ENCODE measurements around the gene WDR1. TPM values are rescaled to one million over a fixed set of nuclear protein-coding genes. Genes with fewer than 3 reads are reported as not detected.

The WDR1 gene
- total and polyA plus RNA-seq, 3 experiments from 2014 or later, result 377 to 409 (median 409) TPM

DNA sequence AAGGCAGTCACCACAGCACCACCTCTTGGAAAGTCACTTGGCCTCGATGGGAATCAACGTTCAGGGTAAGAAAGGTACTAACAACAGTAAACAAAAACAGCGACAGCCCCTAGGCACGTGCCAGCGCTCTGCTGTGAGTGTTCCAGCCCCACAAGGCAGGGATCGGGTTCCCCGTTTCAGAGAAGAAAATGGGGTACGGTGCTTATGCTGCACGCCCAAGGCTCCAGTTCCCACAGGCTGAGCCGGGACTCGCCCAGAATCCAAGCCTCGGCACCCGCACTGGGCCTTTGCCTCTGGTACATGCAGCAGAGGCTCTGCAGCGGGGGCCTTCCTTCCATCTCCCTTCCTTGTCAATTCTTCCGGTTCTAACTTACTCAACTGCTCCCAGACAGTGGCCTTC lies 37.3 kb downstream of the WDR1 start:
- Mint-ChIP-seq H3K36me3 (peaks cover 4 to 98% (median 11%) of the 10 kb centered on the region in 3 donors), H3K27me3 (no peaks in the 10 kb centered on the region), H3K4me1 (peaks cover 0 to 2% (median 0%) of the 10 kb centered on the region in 3 donors), H3K4me3 (no peak overlapping the region), H3K27ac (peak overlapping the region in 5 of 8 donors; percentile 58 to 79 (median 68)), H3K9me3 (no peaks in the 10 kb centered on the region)
- Histone ChIP-seq H3K27me3 (ENCODE audit: insufficient read depth, low read length, poor library complexity, severe bottlenecking) (no peaks in the 10 kb centered on the region), H3K27ac (ENCODE audit: low read depth, low read length) (no peak overlapping the region), H3K9me3 (ENCODE audit: low read length) (no peaks in the 10 kb centered on the region), H3K4me3 (ENCODE audit: low read length) (no peak overlapping the region), H3K4me1 (ENCODE audit: insufficient read depth, low read length) (no peaks in the 10 kb centered on the region), H3K36me3 (ENCODE audit: insufficient read depth, low read length) (peaks cover 94% of the 10 kb centered on the region)
- ChIA-PET POLR2A (no interaction called here), CTCF (no interaction called here)
- no peak for DNase-seq

DNA sequence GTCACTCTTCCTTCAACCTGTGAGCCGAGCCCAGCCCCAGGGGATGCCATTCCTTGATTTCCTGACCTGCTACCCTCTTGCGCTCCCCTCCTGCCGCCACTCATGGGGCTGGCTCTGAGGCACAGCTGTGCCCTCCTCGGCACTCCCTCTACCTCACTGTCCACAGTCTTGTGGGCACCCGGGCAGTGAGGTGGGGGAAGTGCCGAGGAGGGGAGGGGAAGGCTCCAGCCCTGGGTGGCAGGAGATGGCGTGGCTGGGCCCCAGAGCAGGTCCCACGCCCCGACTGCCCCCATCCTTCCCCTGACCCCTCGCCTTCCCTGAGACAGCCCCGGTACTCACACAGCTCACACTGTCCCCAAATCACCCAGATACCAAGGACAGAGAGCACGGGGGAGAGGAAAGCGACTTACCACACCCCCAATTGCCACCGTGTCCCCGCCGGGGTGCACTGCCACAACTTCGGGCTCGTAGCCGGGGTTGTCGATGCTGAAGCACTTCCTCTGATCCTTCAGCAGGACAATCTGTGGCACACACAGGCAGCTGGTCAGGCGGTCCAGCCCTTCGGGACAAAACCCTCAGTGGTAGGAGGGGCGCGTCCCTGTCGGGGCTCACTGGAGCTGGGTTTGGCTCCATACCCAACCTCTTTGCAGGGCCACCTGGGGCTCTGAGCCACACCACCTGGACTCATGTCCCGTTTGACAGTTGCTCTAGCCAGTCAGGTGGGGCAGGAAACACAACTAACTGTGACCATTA lies 37.9 kb downstream of the WDR1 start:
- no peaks in the 10 kb centered on the region for H3K9me3 Mint-ChIP-seq
- H3K4me3 Mint-ChIP-seq, result no peak overlapping the region
- peaks cover 4 to 98% (median 16%) of the 10 kb centered on the region in 3 donors for H3K36me3 Mint-ChIP-seq
- Histone ChIP-seq H3K4me1 (ENCODE audit: insufficient read depth, low read length) (no peaks in the 10 kb centered on the region), H3K36me3 (ENCODE audit: insufficient read depth, low read length) (peaks cover 95% of the 10 kb centered on the region), H3K27me3 (ENCODE audit: insufficient read depth, low read length, poor library complexity, severe bottlenecking) (no peaks in the 10 kb centered on the region), H3K9me3 (ENCODE audit: low read length) (no peaks in the 10 kb centered on the region), H3K4me3 (ENCODE audit: low read length) (no peak overlapping the region), H3K27ac (ENCODE audit: low read depth, low read length) (no peak overlapping the region)
- H3K27ac Mint-ChIP-seq, result peak overlapping the region in 2 of 8 donors; percentile 32 to 36
- H3K4me1 Mint-ChIP-seq, result peaks cover 0 to 2% (median 0%) of the 10 kb centered on the region in 3 donors
- no peak for DNase-seq
- CTCF ChIA-PET, result interaction anchor here (1.3 kb wide), 1 partner anchor 36 kb away, joined by 3 read pairs; no protein-coding TSS in a partner anchor
- POLR2A ChIA-PET, result no interaction called here
- H3K27me3 Mint-ChIP-seq, result no peaks in the 10 kb centered on the region

GRCh38 chr4:10077483-10078335 lies 38.9 kb downstream of the WDR1 start:
- Mint-ChIP-seq H3K27me3 (no peaks in the 10 kb centered on the region), H3K9me3 (no peaks in the 10 kb centered on the region), H3K27ac (peak overlapping the region in 4 of 8 donors; percentile 23 to 64 (median 56)), H3K4me3 (peak overlapping the region in 1 of 7 donors; percentile 40), H3K36me3 (peaks cover 4 to 95% (median 16%) of the 10 kb centered on the region in 3 donors), H3K4me1 (peaks cover 0 to 2% (median 0%) of the 10 kb centered on the region in 3 donors)
- H3K27me3 ChIP-seq (ENCODE audit: insufficient read depth, low read length, poor library complexity, severe bottlenecking), result no peaks in the 10 kb centered on the region
- no peak overlapping the region for H3K4me3 ChIP-seq (ENCODE audit: low read length)
- H3K27ac ChIP-seq (ENCODE audit: low read depth, low read length), result no peak overlapping the region
- no peaks in the 10 kb centered on the region for H3K9me3 ChIP-seq (ENCODE audit: low read length)
- POLR2A ChIA-PET, result no interaction called here
- no peaks in the 10 kb centered on the region for H3K4me1 ChIP-seq (ENCODE audit: insufficient read depth, low read length)
- DNase-seq, result no peak
- peaks cover 85% of the 10 kb centered on the region for H3K36me3 ChIP-seq (ENCODE audit: insufficient read depth, low read length)
- CTCF ChIA-PET, result interaction anchor here (1.3 kb wide), 1 partner anchor 37 kb away, joined by 3 read pairs; no protein-coding TSS in a partner anchor

DNA sequence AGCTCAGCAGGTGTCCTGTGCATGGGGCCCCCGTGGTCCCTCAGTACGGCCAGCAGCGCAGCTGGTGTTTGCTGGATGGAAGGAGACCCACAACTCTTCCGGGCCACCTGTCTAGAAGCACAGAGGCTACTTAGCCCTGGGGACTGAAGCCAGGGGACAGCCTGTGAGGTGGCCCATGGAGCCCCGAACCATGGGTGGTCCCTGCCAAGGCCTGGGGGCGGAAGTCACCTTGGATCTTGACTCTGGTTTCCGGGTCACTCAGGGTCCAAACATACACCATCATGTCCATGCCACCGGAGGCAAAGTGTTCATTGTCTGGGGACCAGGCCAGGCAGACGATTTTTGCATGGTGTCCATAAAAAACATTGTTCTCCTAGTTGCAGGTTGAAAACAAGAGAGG lies 39.5 kb downstream of the WDR1 start:
- no peaks in the 10 kb centered on the region for H3K9me3 Mint-ChIP-seq
- H3K36me3 Mint-ChIP-seq, result peaks cover 0 to 95% (median 16%) of the 10 kb centered on the region in 3 donors
- H3K4me3 Mint-ChIP-seq, result no peak overlapping the region
- no peaks in the 10 kb centered on the region for H3K27me3 ChIP-seq (ENCODE audit: insufficient read depth, low read length, poor library complexity, severe bottlenecking)
- peak overlapping the region in 3 of 8 donors; percentile 9 to 64 (median 48) for H3K27ac Mint-ChIP-seq
- no peaks in the 10 kb centered on the region for H3K4me1 ChIP-seq (ENCODE audit: insufficient read depth, low read length)
- H3K9me3 ChIP-seq (ENCODE audit: low read length), result no peaks in the 10 kb centered on the region
- no peak overlapping the region for H3K4me3 ChIP-seq (ENCODE audit: low read length)
- H3K27ac ChIP-seq (ENCODE audit: low read depth, low read length), result no peak overlapping the region
- H3K27me3 Mint-ChIP-seq, result no peaks in the 10 kb centered on the region
- H3K4me1 Mint-ChIP-seq, result peaks cover 0 to 2% (median 0%) of the 10 kb centered on the region in 3 donors
- ChIA-PET CTCF (no interaction called here), POLR2A (no interaction called here)
- no peak for DNase-seq
- H3K36me3 ChIP-seq (ENCODE audit: insufficient read depth, low read length), result peaks cover 79% of the 10 kb centered on the region

GRCh38 chr4:10075953-10076391 lies 40.6 kb downstream of the WDR1 start:
- Histone ChIP-seq H3K9me3 (ENCODE audit: low read length) (no peaks in the 10 kb centered on the region), H3K36me3 (ENCODE audit: insufficient read depth, low read length) (peaks cover 70% of the 10 kb centered on the region), H3K4me3 (ENCODE audit: low read length) (no peak overlapping the region), H3K4me1 (ENCODE audit: insufficient read depth, low read length) (no peaks in the 10 kb centered on the region), H3K27ac (ENCODE audit: low read depth, low read length) (no peak overlapping the region), H3K27me3 (ENCODE audit: insufficient read depth, low read length, poor library complexity, severe bottlenecking) (no peaks in the 10 kb centered on the region)
- DNase-seq, result no peak
- CTCF ChIA-PET, result interaction anchor here (1.0 kb wide), 1 partner anchor 45 kb away, joined by 3 read pairs; no protein-coding TSS in a partner anchor
- Mint-ChIP-seq H3K9me3 (no peaks in the 10 kb centered on the region), H3K36me3 (peaks cover 0 to 87% (median 16%) of the 10 kb centered on the region in 3 donors), H3K27ac (peak overlapping the region in 3 of 8 donors; percentile 19 to 80 (median 45)), H3K27me3 (no peaks in the 10 kb centered on the region), H3K4me1 (peaks cover 0 to 2% (median 0%) of the 10 kb centered on the region in 3 donors), H3K4me3 (peak overlapping the region in 1 of 7 donors; percentile 10)
- POLR2A ChIA-PET, result no interaction called here

- Mint-ChIP-seq H3K27me3 (no peaks in the 10 kb centered on the region), H3K36me3 (peaks cover 0 to 82% (median 16%) of the 10 kb centered on the region in 3 donors), H3K4me3 (no peak overlapping the region), H3K4me1 (peaks cover 0 to 2% (median 0%) of the 10 kb centered on the region in 3 donors), H3K9me3 (no peaks in the 10 kb centered on the region), H3K27ac (peak overlapping the region in 2 of 8 donors; percentile 19 to 26)
- ChIA-PET POLR2A (no interaction called here), CTCF (interaction anchor here (0.7 kb wide), 1 partner anchor 120 kb away, joined by 4 read pairs; no protein-coding TSS in a partner anchor)
- DNase-seq, result no peak
- H3K4me3 ChIP-seq (ENCODE audit: low read length), result no peak overlapping the region
- no peaks in the 10 kb centered on the region for H3K9me3 ChIP-seq (ENCODE audit: low read length)
- H3K27me3 ChIP-seq (ENCODE audit: insufficient read depth, low read length, poor library complexity, severe bottlenecking), result no peaks in the 10 kb centered on the region
- no peaks in the 10 kb centered on the region for H3K4me1 ChIP-seq (ENCODE audit: insufficient read depth, low read length)
- no peak overlapping the region for H3K27ac ChIP-seq (ENCODE audit: low read depth, low read length)
- peaks cover 63% of the 10 kb centered on the region for H3K36me3 ChIP-seq (ENCODE audit: insufficient read depth, low read length)
Measured at GRCh38 chr4:10075158-10075863, 41.3 kb downstream of the WDR1 start.

DNA sequence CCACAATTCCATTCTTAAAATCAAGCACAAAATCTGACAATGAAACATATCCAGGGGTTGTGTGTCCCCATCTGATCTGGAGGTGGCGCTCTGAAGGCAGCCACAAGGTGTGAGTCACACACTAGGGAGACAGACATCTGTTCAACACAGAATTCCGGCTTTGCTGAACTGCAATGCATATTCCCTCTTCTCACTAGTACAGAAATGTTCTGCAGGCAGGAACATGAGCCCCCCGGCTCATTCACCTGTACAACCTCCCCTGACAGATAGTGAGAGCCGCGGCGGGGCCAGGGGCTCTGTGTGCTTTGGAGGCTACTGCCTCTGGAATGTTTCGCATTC lies 41.9 kb downstream of the WDR1 start:
- CTCF ChIA-PET, result interaction anchor here (0.7 kb wide), 1 partner anchor 120 kb away, joined by 4 read pairs; no protein-coding TSS in a partner anchor

More for the DNA sequence above, 41.9 kb downstream of the WDR1 start:
- DNase-seq, result no peak
- H3K4me3 ChIP-seq (ENCODE audit: low read length), result no peak overlapping the region
- no peaks in the 10 kb centered on the region for H3K4me1 ChIP-seq (ENCODE audit: insufficient read depth, low read length)
- Mint-ChIP-seq H3K36me3 (peaks cover 0 to 78% (median 16%) of the 10 kb centered on the region in 3 donors), H3K4me3 (no peak overlapping the region), H3K4me1 (peaks cover 0 to 2% (median 0%) of the 10 kb centered on the region in 3 donors), H3K9me3 (no peaks in the 10 kb centered on the region), H3K27me3 (no peaks in the 10 kb centered on the region), H3K27ac (peak overlapping the region in 5 of 8 donors; percentile 17 to 66 (median 50))
- H3K27ac ChIP-seq (ENCODE audit: low read depth, low read length), result no peak overlapping the region
- H3K36me3 ChIP-seq (ENCODE audit: insufficient read depth, low read length), result peaks cover 58% of the 10 kb centered on the region
- no peaks in the 10 kb centered on the region for H3K27me3 ChIP-seq (ENCODE audit: insufficient read depth, low read length, poor library complexity, severe bottlenecking)
- POLR2A ChIA-PET, result no interaction called here
- H3K9me3 ChIP-seq (ENCODE audit: low read length), result no peaks in the 10 kb centered on the region
